ENCODE data around the gene TRA2A. TPM values are rescaled to one million over a fixed set of nuclear protein-coding genes. Genes with fewer than 3 reads are reported as not detected.
"Not testable (repeated sequence)": the region's sequence is repeated elsewhere in the genome, so short reads cannot be mapped to it uniquely, and the experiment has no call there.

Gene TRA2A
- total and polyA plus RNA-seq, 2 experiments from 2014 or later: 55.4 to 57.2 TPM

DNA sequence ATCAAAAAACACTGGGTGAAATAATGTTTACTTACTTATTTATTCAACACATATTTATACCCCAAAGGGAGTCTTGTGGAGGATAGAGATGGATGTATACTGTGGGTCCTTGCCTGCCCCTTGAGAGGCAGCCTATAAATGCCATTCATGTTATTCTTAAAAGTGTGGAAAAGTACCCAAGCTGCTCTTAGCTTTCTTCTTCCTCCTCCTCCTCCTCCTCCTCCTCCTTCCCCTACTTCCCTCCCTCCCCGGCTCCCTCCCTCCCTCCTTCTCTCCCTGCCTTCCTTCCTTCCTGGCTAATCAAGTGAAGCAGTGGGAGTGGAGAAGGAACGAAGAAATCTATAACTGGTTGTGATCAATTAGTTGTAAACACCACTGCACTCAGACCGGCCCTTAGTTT is 40.3 kb downstream of the TRA2A start:
- Histone ChIP-seq H4K20me1 (ENCODE audit: insufficient read depth, poor library complexity, severe bottlenecking) (no peaks in the 10 kb centered on the region), H3K4me3 (no peak overlapping the region), H3K36me3 (replicated peaks; ENCODE audit: insufficient read depth, low read depth) (no peaks in the 10 kb centered on the region), H3K4me2 (no peak overlapping the region), H3K9me2 (replicated peaks; ENCODE audit: insufficient read depth) (no peaks in the 10 kb centered on the region), H3K27ac (no peak overlapping the region), H3K4me1 (ENCODE audit: insufficient read depth) (no peaks in the 10 kb centered on the region), H3K27me3 (no peaks in the 10 kb centered on the region), H3K9me3 (ENCODE audit: low read depth) (no peaks in the 10 kb centered on the region), H2AFZ (no peak overlapping the region), H3K79me2 (no peaks in the 10 kb centered on the region)
- TF ChIP-seq EZH2 (IDR thresholded peaks at IDR 0.05; ENCODE audit: borderline replicate concordance) (no peak), EZH2phosphoT487 (IDR thresholded peaks at IDR 0.05; ENCODE audit: low read depth, severe bottlenecking, unreplicated experiment) (no peak)
- TF ChIP-seq, protein P1, sequence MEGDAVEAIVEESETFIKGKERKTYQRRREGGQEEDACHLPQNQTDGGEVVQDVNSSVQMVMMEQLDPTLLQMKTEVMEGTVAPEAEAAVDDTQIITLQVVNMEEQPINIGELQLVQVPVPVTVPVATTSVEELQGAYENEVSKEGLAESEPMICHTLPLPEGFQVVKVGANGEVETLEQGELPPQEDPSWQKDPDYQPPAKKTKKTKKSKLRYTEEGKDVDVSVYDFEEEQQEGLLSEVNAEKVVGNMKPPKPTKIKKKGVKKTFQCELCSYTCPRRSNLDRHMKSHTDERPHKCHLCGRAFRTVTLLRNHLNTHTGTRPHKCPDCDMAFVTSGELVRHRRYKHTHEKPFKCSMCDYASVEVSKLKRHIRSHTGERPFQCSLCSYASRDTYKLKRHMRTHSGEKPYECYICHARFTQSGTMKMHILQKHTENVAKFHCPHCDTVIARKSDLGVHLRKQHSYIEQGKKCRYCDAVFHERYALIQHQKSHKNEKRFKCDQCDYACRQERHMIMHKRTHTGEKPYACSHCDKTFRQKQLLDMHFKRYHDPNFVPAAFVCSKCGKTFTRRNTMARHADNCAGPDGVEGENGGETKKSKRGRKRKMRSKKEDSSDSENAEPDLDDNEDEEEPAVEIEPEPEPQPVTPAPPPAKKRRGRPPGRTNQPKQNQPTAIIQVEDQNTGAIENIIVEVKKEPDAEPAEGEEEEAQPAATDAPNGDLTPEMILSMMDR (IDR thresholded peaks at IDR 0.05; ENCODE audit: poor library complexity): no peak
- DNase-seq (ENCODE audit: low spot score): no peak
- 54% methylated on average over 2 of the region's 3 CpGs for WGBS (ENCODE audit: low lambda C conversion rate, missing lambda C conversion rate)

DNA sequence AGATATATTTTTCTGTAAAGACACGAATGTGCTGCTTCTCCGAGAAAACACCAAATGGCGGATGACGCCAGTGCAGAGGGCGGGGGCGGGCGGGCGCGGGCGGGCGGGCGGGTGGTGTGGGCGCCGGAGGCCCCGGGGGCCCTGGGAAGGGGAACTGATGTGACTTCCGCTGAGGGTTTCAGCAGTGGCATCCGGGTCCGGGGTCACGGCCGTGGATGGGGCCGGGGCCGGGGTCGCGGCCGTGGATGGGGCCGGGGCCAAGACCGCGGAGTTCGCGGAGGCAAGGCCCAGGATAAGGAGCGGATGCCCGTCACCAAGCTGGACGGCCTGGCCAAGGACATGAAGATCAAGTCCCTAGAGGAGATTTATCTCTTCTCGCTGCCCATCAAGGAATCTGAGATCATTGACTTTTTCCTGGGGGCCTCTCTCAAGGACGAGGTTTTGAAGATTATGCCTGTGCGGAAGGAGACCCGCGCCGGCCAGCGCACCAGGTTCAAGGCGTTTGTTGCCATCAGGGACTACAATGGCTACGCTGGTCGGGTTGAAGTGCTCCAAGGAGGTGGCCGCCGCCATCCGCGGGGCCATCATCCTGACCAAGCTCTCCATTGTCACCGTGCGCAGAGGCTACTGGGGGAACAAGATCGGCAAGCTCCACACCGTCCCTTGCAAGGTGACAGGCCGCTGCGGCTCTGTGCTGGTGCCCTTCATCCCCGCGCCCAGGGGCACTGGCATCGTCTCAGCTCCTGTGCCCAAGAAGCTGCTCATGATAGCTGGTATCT is 41.2 kb downstream of the TRA2A start:
- Histone ChIP-seq H4K20me1 (ENCODE audit: insufficient read depth, poor library complexity, severe bottlenecking) (no peaks in the 10 kb centered on the region), H3K4me3 (no peak overlapping the region), H3K27me3 (no peaks in the 10 kb centered on the region), H3K36me3 (replicated peaks; ENCODE audit: insufficient read depth, low read depth) (no peaks in the 10 kb centered on the region), H3K27ac (no peak overlapping the region), H3K79me2 (no peaks in the 10 kb centered on the region), H3K4me2 (no peak overlapping the region), H2AFZ (no peak overlapping the region), H3K4me1 (ENCODE audit: insufficient read depth) (no peaks in the 10 kb centered on the region), H3K9me2 (replicated peaks; ENCODE audit: insufficient read depth) (no peaks in the 10 kb centered on the region), H3K9me3 (ENCODE audit: low read depth) (no peaks in the 10 kb centered on the region)
- DNase-seq (ENCODE audit: low spot score): no peak
- 98% methylated on average over 38 of the region's 56 CpGs for WGBS (ENCODE audit: low lambda C conversion rate, missing lambda C conversion rate)
- TF ChIP-seq EZH2 (IDR thresholded peaks at IDR 0.05; ENCODE audit: borderline replicate concordance) (no peak), EZH2phosphoT487 (IDR thresholded peaks at IDR 0.05; ENCODE audit: low read depth, severe bottlenecking, unreplicated experiment) (no peak)
- TF ChIP-seq, protein P1 (IDR thresholded peaks at IDR 0.05; ENCODE audit: poor library complexity): no peak

DNA sequence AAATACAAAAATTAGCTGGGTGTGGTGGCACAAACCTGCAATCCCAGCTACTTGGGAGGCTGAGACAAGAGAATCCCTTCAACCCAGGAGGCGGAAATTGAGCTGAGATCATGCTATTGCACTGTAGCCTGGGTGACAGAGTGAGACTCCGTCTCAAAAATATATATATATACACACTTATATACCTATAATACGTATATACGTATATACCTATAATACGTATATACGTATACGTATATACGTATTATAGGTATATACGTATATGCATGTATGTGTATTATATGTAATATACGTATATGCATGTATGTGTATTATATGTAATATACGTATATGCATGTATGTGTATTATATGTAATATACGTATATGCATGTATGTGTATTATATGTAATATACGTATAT is 43.1 kb downstream of the TRA2A start:
- not testable (repeated sequence) for H3K9me2 ChIP-seq (replicated peaks; ENCODE audit: insufficient read depth); H2AFZ ChIP-seq; H3K27me3 ChIP-seq; H3K36me3 ChIP-seq (replicated peaks; ENCODE audit: insufficient read depth, low read depth); H3K9me3 ChIP-seq (ENCODE audit: low read depth); H3K4me2 ChIP-seq; H4K20me1 ChIP-seq (ENCODE audit: insufficient read depth, poor library complexity, severe bottlenecking); DNase-seq (ENCODE audit: low spot score); H3K4me3 ChIP-seq; H3K4me1 ChIP-seq (ENCODE audit: insufficient read depth); H3K27ac ChIP-seq; H3K79me2 ChIP-seq
- 98% methylated on average over 11 of the region's 13 CpGs for WGBS (ENCODE audit: low lambda C conversion rate, missing lambda C conversion rate)

DNA sequence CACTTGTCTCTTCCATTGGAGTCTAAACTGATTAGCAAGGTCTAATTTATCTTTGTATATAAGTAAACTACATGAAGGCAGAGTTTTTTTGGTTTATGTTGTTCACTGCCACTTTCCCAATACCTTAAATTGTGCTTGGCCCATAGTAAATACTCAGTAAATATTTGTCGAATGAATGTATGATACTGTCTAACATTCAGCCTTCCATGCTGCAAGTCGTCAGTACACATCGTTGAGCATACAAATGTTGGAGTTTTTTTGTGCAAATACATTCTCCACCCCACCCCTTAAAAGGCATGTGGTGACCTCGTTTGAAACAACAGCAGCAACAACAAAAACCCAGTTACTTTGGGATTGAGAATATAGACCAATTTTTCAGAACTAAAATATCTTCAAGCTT is 44.1 kb downstream of the TRA2A start:
- Histone ChIP-seq H3K27me3 (no peaks in the 10 kb centered on the region), H3K36me3 (replicated peaks; ENCODE audit: insufficient read depth, low read depth) (no peaks in the 10 kb centered on the region), H3K27ac (no peak overlapping the region), H3K4me3 (no peak overlapping the region), H3K4me2 (no peak overlapping the region), H3K79me2 (no peaks in the 10 kb centered on the region), H3K9me3 (ENCODE audit: low read depth) (no peaks in the 10 kb centered on the region), H3K9me2 (replicated peaks; ENCODE audit: insufficient read depth) (no peaks in the 10 kb centered on the region), H2AFZ (no peak overlapping the region), H4K20me1 (ENCODE audit: insufficient read depth, poor library complexity, severe bottlenecking) (no peaks in the 10 kb centered on the region), H3K4me1 (ENCODE audit: insufficient read depth) (no peaks in the 10 kb centered on the region)
- TF ChIP-seq EZH2 (IDR thresholded peaks at IDR 0.05; ENCODE audit: borderline replicate concordance) (no peak), EZH2phosphoT487 (IDR thresholded peaks at IDR 0.05; ENCODE audit: low read depth, severe bottlenecking, unreplicated experiment) (no peak)
- TF ChIP-seq, protein P1 (IDR thresholded peaks at IDR 0.05; ENCODE audit: poor library complexity): no peak
- WGBS (ENCODE audit: low lambda C conversion rate, missing lambda C conversion rate): 59% methylated on average over 4 of the region's 4 CpGs
- DNase-seq (ENCODE audit: low spot score): no peak
